GM19452 (cell line): ENCODE data around the gene ABCC11.

Source experiments
- ATAC-seq: cut with Tn5 transposase; IDR thresholded peaks from one replicate; pipeline ENCODE4 v1.9.1; 2021; ENCODE audit not compliant: unreplicated experiment

ABCC11 gene

DNA sequence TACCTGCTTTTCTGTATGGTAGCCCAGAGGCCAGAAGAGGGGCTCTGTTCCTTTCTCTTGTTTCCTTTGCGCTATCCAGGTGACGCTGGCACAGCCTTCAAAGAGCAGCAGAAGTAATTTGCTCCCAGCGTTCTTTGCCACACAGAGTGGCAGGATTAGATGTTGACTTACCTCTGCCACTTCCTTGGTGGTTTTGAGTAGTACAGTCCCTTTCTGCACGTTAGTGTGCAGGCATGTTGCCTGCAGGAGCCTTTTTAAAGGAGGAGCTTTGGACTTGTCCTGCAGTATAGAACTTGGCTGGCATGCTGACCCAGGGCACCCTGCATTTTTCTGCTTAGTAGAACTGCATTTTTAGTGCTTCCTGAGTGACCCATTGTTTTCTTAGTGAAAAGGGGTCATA, at the start of gene ABCC11:
TSS of gene ABCC11 (minus strand) at position 229 of the 400 bp plus-strand sequence. CDS start 15,618 bp downstream, outside the sequence.
- ATAC-seq, result no peak

DNA sequence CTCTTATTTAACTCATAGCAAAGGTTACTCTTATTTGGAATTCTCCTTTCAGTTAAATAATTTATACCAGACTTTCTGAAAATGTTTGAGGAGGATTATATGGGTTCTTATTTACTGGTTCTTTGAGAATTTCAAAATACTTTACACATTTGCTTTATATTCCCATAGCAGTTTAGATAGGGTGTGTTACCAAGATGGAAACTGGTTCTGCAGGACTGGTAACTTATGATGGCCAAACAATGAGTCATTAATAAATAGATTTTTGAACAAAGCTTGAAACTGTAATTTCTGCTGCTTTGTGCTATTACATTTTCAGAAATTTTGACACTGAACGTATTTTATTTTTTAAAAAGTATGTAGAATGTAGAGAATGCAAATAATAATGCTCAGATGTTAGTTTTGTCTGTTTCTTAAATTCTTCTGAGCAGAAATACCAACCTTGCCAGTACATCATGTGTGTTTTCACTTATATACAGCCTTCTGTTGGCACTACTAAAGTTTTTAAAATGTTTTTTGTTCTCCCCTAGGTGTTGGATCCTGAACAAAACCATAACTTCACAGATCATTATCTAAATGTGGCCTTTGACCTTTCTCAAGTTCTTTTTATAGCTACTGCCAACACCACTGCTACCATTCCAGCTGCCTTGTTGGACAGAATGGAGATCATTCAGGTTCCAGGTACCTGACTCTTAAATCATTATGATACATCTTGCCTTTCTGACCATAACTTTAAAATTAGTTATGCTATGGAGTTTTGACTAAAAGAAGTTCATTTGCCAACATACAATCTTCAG, 48.3 kb upstream of the ABCC11 start:
- ATAC-seq, result no peak

DNA sequence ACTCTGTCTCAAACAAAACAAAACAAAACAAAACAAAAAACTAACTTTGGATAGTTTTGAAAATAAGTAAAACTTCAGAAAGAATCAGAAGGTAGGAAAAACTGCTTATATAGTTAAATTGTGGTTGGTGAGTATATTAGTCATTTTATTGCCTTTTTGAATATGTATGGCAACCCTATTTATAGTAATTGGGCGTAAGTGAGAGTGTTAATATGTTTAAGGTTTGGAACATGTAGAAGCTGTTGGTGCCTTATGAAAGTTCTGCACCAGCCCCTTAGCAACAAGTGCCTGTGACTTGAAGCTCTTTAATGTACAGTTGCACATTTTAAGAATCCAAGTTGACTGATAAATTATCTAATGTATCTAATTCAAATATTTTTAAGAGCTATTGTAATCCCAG, 47.4 kb upstream of the ABCC11 start:
- ATAC-seq, result no peak

DNA sequence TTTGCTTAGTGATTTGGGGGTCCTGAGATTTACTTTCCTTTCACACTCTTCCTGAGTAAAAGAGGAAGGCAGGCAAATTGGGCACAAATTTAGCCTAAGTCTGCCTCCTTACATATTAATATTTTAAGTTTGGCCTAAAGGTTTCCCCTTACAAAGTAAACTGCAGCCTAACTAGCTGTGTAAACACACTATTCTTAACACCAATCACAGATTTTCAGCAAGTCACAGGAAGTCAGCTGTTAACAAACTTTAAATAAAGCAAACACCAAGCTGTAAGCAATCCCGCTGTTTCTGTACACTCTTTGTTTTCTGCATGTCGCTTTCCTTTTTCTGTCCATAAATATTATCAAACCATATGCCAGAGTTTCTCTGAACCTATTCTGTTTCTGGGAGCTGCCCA, 45.1 kb upstream of the ABCC11 start:
- ATAC-seq, result no peak

DNA sequence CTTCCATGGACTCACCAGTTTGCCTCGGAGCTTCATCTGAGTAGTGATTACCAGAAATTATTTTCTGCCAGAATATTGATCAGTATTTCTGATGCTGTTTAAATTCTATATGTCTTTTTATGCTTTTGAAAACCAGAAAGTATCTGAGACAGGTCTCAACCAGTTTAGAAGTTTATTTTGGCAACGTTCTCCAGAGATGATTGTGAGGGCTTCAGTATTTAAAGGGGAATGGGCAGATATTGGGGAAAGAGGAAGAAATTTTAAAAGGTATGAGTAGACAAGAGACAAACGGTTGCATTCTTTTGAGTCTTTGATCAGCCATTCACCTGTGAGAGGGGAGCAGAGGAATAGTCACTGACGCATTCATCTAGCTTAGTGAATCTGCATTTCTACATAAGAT, 44.4 kb upstream of the ABCC11 start:
- ATAC-seq, result no peak

DNA sequence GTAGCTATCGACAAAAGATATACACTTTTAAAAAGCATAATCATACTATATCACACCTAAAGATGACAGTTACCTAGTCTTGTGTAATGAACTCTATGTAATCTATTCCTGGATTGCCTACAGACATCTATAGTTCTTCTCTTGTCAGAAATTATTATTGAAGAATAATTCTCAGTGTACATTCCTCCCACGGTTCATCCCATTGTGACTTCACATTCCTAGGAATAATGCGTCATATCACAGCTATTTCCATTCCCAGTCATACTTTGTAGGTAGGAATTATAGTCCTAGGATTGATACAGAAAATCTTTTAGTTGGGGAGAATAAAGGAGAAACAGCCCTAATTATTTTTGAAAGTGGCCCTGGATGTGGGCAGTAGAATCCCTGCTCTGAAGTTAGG, 44.0 kb upstream of the ABCC11 start:
- ATAC-seq, result no peak

DNA sequence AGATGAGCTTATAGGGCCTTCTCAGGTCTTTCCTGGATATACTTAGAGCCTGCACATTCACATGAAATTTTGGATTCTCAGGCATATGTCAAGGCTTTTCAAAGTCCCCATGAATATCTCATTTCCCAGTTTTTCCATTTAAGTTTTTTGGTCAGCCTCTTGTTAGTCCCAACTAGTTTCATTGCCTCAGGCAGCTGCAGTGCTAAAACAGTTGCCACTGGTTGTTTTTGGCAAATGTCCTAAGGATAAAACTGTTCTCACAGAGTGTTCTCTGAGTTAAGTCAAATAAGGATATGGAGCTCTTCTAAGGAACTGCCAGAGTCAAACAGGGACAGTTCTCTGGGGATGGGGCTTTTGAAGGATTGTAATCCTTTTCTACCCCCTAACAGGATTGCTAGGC, 39.9 kb upstream of the ABCC11 start:
- no peak for ATAC-seq

DNA sequence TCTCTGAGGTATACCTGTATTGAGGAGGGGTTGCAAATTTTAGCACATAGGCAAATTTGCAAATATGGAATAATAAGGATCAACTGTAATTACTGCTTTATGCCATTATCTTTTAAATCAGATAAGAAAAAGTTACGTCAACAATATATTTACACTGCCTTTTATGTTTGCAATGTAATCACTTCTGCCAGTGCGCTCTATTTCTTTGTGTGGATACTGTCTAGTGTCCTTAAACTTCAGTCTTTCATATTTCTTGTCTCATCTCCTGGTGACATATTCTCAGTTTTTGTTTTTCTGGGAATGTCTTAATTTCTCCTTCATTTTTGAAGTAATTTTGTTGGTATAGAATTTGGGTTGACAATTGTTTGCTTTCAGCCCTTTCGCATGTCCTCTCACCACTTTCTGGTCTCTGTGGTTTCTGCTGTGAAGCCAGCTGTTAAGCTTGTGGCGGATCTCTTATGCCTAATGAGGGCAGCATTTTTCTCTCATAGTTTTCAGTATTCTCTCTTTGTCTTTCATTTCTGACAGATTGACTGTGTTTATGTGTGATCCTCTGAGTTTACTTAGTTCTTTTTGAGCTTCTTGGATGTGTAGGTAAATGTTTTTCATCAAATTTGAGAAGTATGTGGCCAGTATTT, 37.6 kb upstream of the ABCC11 start:
- ATAC-seq, result no peak

DNA sequence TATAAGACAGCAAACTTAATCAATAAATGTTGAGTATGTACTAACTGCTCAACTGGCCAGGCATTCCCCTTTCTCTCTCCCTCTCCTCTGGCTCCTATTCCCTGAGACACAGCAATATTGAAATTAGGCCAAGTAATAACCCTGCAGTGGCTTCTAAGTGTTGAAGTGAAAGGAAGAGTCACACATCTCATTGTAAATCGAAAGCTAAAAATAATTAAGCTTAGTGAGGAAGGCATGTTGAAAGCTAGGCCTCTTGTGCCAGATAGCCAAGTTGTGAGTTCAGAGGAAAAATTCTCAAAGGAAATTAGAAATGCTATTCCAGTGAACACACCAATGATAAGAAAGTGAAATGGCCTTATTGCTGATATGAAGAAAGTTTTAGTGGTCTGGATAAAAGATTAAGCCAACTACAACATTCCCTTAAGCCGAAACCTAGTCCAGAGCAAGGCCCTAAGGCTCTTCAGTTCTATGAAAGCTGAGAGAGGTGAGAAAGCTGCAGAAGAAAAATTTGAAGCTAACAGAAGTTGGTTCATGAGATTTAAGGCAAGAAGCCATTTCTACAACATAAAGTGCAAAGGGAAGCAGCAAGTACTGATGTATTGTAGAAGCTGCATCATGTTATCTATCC, 35.4 kb upstream of the ABCC11 start:
- no peak for ATAC-seq

DNA sequence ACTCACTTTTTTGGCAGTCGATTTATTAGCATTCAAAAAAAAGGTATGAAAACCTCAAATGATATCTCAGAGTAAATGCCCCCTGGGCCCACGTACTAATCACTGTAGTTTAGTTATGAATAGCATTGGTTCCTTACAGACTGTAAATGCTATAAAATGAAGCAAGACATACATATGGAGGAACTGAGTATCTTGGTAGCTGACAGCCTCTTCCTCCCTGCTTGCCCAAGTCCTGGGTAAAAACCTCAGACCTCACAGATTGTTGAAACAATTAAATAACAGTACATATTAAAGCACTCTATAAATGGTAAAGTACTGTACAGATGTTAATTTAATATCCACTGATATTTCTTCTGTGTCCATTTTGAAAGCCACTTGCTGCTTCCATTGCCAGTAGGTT, 33.2 kb upstream of the ABCC11 start:
- ATAC-seq, result no peak

DNA sequence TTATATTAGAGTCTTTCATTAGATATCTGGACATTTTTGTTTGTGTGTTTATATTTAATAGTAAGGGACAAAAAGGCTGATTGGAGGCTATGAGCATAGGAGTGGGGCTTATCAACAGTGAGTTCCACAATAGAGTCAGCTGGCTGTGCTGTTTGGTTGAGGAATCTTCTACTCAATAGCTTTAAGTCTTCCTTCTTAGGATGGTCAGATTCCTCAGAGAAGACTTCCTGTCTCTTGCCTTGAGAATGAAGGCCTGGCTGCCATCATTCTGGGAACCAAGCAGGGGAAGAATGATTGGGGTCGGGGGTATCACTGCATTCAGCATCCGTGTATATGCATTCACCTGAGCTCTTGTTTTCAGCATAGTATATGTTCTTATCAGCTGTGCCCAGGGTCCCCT, 31.9 kb upstream of the ABCC11 start:
- no peak for ATAC-seq

DNA sequence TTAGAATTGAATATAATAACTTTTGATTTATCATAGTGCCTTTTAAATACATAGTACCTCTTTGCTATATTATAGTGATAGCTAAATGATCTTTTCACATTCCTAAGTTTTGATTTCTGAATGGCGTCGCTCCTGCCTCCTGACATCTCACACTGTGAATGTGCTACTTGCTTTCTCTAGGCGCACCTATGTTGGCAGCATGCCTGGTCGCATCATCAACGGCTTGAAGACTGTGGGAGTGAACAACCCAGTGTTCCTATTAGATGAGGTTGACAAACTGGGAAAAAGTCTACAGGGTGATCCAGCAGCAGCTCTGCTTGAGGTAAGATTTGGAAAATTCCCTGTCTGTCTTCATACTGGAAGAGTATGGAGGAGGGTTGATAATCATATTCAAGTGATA, 29.8 kb upstream of the ABCC11 start:
- ATAC-seq, result no peak

DNA sequence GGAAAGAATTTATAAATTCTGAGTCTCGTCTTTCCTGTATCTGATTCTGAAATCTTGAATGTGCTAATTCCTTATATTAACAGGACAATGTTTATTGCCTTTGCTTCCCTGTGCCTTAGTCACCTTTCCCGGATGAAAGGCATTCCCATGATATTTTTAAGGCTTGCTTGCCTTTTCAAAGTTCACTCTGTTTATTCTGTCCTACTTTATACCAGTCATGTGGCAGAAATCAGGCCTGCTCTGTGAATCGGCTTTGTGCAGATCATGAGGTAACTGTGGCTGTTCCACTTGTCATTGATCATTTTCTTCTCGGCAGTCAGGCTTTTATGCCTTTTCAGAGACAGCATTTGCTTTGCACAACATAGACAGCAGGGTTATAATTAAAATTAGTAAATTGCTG, 28.8 kb upstream of the ABCC11 start:
- no peak for ATAC-seq

DNA sequence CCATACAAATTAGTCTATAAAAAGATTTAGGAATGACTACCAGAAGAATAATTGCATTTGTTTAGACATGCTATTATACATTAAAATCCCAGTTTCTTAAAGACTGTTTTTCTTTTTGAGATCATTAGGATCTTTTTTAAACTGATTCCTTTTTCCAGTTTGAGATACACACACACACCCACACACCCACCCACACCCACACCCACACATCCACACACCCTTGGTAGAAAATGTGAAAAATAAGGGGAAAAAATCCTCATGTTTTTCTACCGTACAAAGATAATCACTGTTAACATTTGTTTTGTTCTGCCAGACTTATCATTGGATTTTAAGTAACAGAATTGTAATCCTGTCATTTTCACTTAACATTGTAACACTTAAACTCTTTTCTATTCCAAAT, 27.1 kb upstream of the ABCC11 start:
- no peak for ATAC-seq

DNA sequence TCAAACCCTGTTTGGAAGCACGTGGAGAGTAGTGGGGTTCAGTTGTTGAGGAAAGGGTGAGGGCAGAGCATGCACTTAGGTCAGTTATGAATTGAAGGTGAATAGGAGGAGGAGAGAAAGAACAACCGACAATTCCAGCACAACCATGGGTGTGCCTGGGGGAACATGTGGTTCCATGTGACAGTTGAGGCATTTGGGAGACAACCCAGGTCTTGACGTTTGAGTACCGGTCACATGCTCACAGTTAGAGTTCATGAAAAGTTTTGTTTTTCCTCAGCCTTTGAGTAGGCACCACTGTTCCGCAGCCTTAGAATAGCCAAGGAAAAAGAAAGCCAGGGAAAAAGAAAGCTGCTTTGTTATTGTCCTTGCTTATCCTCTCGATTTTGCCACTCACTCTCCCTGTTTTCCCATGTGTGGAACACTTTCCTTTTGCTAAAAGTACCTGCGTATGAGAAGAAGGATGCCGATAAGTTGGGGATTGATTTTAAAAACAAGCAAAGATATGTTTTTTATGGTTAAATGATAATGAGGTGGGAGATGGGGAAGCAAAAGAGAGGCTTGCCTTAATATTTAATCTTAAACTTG, 25.6 kb upstream of the ABCC11 start:
- ATAC-seq, result no peak

DNA sequence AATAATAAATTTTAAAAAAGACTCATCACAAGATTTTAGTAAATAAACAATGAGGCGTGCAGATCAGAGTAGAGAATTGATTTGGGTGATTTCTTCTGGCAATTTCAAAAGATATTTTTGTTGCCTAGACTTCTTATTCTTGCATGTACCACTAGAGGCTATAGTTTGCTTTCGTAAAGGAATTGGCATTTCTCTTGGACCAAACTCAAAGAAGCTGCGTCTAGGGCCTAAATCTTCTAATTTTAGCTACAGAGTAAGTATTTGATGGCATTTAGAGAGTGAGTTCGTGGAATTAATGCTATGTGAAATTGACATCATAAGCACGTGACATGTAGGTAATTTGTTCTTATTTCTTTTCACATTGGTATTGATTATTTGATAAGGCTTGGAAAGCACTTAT, 24.4 kb upstream of the ABCC11 start:
- no peak for ATAC-seq

DNA sequence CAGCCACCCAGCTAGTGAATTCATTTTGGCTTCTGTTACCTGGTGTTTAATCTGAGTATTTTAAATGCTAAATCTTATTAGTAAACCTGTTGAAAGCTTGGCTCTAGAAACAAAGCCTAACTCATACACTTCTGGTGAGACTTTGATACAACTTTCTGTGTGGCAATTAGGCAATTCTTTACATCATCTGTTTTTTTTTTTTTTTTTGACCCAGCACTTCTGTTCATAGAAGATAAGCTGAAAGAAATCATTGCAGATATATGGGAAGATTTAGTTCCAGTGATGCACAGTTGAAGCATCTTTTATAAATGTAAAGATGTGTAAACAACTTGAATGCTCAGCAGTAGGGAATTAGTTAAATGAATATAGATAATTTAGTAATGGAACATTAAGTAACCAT, 21.7 kb upstream of the ABCC11 start:
- ATAC-seq, result no peak

DNA sequence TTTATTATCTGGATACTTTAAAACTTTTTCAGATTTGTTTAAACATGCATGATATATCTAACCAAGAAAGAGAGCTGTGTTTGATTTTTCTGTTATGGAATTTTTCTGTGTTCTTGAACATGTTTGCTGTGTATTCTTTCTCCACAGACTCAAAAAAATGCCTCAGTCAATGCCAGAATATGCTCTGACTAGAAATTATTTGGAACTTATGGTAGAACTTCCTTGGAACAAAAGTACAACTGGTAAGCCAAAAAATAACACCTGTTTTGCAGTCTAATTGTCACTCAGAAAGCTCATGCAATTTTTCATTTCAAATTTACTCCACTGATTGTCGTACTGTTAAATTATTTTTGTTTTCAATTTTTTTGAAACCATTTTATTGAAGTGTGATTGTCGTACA, 15.3 kb upstream of the ABCC11 start:
- no peak for ATAC-seq

DNA sequence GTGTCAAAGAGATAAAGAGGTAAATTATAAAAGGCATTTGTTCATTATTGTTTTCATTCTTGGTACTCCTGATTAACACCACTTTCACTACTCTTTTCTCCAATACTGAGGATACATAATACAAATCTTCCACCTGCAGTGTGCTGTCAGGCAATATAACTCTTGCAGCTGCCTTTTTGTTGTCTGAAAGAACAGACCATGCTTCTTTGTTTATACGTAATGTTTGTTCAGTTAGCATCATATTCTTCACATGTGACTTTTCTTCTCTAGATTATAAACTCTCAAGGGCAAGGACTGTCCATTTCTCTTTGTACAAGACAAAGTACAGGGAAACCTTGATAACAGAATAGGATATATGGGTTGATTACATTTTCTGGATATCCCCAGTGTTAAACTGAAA, 14.2 kb upstream of the ABCC11 start:
- no peak for ATAC-seq

DNA sequence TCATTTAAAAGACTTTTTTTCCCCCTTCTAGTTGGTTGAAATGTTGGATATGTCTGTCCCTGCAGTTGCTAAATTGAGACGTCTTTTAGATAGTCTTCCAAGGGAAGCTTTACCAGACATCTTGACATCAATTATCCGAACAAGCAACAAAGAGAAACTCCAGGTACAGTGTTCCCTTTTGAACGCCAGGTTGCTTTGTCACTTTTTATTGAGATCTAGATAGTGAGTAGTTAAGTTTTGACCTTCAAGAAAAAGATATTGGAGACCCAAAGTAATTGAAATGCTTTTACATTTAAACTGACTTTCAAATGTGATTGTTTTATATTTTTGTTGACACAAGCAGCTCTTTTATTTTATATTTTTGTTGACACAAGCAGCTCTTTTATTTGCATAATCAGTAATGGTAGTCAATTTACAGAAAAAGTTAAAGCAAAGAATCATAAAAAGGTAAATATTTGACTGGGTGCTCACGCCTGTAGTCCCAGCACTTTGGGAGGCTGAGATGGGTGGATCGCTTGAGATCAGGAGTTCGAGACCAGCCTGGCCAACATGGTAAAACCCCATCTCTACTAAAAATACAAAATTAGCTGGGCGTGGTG, 9.3 kb upstream of the ABCC11 start:
- no peak for ATAC-seq

DNA sequence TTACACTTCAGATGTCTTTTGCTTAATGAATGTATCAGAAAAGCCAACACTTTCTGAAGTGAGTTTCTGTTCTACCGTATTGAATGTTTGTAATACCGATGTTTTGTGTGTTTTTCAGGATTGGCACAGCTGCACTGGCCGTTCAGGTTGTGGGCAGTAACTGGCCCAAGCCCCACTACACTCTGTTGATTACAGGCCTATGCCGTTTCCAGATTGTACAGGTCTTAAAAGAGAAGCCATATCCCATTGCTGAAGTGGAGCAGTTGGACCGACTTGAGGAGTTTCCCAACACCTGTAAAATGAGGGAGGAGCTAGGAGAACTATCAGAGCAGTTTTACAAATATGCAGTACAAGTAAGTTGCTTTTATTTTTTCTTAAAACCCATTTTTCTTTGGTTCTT, 4.7 kb upstream of the ABCC11 start:
- no peak for ATAC-seq
